PFSK-1 (cell line): ENCODE results near the gene ELAVL4.

Experiments used
- FOXP2 ChIP-seq: optimal IDR thresholded peaks from 2 replicates; pipeline ENCODE3; 2011; ENCODE audit warnings: borderline replicate concordance, control low read depth, inconsistent platforms; ENCODE audit not compliant: insufficient read depth; ENCODE audit errors: extremely low read length, extremely low read depth
- POLR2AphosphoS5 ChIP-seq: IDR thresholded peaks from 2 replicates; pipeline ENCODE4 v1.6.1; 2012; ENCODE audit warnings: low read depth, mild to moderate bottlenecking, control low read depth, low read length, moderate library complexity
- SIN3A ChIP-seq: IDR thresholded peaks from 2 replicates; pipeline ENCODE4 v1.6.1; 2012; ENCODE audit warnings: mild to moderate bottlenecking, low read length, moderate library complexity, borderline replicate concordance; ENCODE audit not compliant: insufficient read depth
- TAF1 ChIP-seq: IDR thresholded peaks from 2 replicates; pipeline ENCODE4 v1.6.1; 2012; ENCODE audit warnings: low read length, control low read depth, borderline replicate concordance; ENCODE audit not compliant: insufficient read depth
- TF ChIP-seq, protein P1 (sequence below), 2 experiments: IDR thresholded peaks; 2 replicates each; pipeline versions ENCODE4 v1.6.1 to v1.8.0; 2011 to 2012; ENCODE audit warnings: low read depth in 2 of 2, low read length in 2 of 2, control low read depth in 1 of 2, inconsistent platforms in 1 of 2, mild to moderate bottlenecking in 1 of 2, moderate library complexity in 1 of 2; ENCODE audit not compliant: insufficient read depth in 1 of 2

The ELAVL4 gene

DNA sequence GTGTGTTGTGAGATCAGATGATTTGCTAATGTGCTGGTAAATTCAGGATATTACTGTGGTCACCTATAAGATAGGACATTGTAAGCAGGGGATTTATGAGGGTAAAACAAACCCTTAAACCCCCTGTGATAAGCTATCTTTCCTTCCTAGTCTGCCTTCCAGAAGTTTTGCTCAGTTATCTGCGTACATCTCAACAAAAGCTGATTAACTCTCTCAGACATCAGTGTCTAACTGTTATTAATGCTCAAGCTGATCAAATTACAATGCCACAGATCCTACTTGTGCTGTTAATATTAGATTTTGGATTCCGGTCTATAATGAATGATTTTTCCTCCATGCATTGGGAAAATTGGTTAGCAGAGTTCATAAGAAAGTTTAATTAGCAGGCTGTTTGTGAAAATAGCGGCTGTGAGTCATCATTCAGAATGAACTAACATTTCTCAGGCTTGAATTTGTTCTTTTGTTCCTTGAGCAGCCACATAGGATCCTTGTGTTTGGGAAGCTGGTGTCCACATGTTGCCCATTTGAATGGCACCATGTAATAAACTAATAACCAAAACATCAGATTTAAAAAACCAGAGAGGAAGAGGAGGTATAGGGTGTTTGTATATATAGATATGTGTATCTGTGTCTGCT is 48.7 kb downstream of the ELAVL4 start:
- TF ChIP-seq SIN3A = no peak
- TF ChIP-seq, protein P1, sequence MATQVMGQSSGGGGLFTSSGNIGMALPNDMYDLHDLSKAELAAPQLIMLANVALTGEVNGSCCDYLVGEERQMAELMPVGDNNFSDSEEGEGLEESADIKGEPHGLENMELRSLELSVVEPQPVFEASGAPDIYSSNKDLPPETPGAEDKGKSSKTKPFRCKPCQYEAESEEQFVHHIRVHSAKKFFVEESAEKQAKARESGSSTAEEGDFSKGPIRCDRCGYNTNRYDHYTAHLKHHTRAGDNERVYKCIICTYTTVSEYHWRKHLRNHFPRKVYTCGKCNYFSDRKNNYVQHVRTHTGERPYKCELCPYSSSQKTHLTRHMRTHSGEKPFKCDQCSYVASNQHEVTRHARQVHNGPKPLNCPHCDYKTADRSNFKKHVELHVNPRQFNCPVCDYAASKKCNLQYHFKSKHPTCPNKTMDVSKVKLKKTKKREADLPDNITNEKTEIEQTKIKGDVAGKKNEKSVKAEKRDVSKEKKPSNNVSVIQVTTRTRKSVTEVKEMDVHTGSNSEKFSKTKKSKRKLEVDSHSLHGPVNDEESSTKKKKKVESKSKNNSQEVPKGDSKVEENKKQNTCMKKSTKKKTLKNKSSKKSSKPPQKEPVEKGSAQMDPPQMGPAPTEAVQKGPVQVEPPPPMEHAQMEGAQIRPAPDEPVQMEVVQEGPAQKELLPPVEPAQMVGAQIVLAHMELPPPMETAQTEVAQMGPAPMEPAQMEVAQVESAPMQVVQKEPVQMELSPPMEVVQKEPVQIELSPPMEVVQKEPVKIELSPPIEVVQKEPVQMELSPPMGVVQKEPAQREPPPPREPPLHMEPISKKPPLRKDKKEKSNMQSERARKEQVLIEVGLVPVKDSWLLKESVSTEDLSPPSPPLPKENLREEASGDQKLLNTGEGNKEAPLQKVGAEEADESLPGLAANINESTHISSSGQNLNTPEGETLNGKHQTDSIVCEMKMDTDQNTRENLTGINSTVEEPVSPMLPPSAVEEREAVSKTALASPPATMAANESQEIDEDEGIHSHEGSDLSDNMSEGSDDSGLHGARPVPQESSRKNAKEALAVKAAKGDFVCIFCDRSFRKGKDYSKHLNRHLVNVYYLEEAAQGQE (IDR thresholded peaks at IDR 0.05; ENCODE audit: insufficient read depth in 1 of 2, low read depth in 2 of 2, low read length in 2 of 2) = no peak
- no peak for TF ChIP-seq POLR2AphosphoS5
- TF ChIP-seq TAF1 = no peak
- no peak for TF ChIP-seq FOXP2

DNA sequence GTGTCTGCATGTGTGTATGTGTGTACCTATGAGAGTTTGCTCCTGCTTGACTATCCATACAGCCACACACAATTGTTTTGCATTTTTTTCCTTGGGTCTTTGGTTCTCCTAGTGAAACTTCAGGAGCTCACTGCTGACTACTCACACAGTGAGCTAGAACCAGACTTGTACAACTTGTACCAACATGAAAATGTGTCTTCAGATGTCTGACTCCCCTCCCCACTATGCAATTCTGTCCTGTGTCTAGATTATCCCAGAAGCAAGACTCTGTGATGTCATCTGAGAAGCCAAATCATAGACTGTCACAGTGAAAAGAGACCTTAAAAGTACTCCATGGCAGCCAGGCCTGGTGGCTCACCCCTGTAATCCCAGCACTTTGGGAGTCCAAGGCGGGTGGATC is 49.7 kb downstream of the ELAVL4 start:
- TF ChIP-seq FOXP2 (no peak), SIN3A (no peak), TAF1 (no peak)
- TF ChIP-seq, protein P1 (IDR thresholded peaks at IDR 0.05; ENCODE audit: insufficient read depth in 1 of 2, low read depth in 2 of 2, low read length in 2 of 2) = no peak

DNA sequence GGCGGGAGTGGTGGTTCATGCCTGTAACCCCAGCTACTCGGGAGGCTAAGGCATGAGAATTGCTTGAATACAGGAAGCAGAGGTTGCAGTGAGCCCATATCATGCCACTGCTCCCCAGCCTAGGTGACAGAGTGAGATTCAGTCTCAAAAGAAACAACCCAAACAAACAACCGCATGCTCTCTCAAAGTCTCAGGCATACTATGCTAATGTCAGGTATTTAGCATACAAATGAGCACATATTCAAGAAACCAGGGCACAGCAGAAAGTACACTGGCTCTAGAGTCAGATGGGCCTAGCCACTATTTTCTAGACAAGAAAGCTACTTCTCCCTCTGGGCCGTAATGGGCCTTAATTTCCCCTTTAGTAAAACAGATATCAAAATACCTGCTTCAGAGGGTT is 55.0 kb downstream of the ELAVL4 start:
- TF ChIP-seq TAF1 (no peak), POLR2AphosphoS5 (no peak), FOXP2 (no peak)
- TF ChIP-seq, protein P1 (IDR thresholded peaks at IDR 0.05; ENCODE audit: insufficient read depth in 1 of 2, low read depth in 2 of 2, low read length in 2 of 2) = no peak

DNA sequence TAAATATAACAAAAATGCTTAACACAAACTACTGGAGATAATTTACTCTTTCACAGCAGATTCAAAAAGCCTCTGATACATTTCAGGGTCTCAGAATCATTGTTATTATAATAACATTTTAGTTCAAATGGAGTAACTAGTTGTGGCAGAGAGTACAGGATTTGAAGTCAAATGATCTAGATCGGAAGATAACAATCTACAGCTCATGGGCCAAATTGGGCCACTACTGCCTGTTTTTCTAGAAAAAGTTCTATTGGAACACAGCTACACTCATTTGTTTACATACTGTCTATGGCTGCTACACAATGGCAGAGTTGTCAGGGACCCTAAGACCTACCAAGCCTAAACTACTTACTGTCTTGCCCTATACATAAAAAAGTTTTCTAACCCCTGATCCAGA is 63.6 kb downstream of the ELAVL4 start:
- TF ChIP-seq SIN3A (no peak), FOXP2 (no peak), POLR2AphosphoS5 (no peak), TAF1 (no peak)
- TF ChIP-seq, protein P1 (IDR thresholded peaks at IDR 0.05; ENCODE audit: insufficient read depth in 1 of 2, low read depth in 2 of 2, low read length in 2 of 2) = no peak

DNA sequence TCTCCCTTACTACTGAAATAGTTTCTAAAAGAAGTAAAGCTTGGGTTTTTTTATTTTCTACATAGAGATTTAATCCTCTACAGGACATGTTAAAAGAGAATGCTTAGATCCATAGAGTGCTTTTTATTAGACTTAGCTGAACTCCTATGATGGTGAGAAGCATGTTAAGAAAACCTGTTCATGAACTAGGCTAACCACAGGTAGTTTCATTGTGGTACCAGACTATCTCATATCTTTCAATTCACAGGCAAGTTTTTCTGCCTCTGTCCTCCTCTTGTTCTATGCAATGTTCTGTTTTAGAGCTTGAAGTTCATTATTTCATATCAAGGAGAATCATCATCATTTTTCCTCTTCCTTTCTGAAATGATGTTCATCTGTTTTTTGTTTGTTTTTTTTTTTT is 65.4 kb downstream of the ELAVL4 start:
- TF ChIP-seq TAF1 (no peak), SIN3A (no peak), POLR2AphosphoS5 (no peak), FOXP2 (no peak)
- TF ChIP-seq, protein P1 (IDR thresholded peaks at IDR 0.05; ENCODE audit: insufficient read depth in 1 of 2, low read depth in 2 of 2, low read length in 2 of 2) = no peak
